ENCODE data around the gene ZNF358.

DNA sequence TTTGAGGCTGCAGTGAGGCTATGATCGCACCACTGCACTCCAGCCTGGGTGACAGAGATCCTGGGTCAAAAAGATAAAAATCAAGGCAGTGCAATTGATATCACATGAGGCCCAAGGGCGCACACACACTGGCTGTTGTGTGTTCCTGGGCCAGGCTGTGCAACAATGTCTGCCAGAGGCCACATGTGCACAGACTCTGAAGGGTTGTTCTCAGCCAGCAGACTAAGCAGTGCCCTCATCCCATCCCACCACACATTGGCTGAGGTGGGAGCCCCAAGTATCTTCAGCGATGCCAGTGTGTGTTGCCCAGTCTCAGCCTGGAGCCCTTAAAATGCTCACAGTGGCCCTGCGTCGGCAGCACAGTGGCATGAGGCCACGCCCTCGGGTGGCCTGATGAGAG is 39.7 kb upstream of the ZNF358 start:
- TF ChIP-seq, protein P1, sequence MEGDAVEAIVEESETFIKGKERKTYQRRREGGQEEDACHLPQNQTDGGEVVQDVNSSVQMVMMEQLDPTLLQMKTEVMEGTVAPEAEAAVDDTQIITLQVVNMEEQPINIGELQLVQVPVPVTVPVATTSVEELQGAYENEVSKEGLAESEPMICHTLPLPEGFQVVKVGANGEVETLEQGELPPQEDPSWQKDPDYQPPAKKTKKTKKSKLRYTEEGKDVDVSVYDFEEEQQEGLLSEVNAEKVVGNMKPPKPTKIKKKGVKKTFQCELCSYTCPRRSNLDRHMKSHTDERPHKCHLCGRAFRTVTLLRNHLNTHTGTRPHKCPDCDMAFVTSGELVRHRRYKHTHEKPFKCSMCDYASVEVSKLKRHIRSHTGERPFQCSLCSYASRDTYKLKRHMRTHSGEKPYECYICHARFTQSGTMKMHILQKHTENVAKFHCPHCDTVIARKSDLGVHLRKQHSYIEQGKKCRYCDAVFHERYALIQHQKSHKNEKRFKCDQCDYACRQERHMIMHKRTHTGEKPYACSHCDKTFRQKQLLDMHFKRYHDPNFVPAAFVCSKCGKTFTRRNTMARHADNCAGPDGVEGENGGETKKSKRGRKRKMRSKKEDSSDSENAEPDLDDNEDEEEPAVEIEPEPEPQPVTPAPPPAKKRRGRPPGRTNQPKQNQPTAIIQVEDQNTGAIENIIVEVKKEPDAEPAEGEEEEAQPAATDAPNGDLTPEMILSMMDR (IDR thresholded peaks at IDR 0.05; ENCODE audit: low read depth, low read length, poor library complexity, severe bottlenecking): no peak
- TF ChIP-seq EZH2phosphoT487 (IDR thresholded peaks at IDR 0.05; ENCODE audit: borderline replicate concordance, low read length): no peak

Data from DOHH2 (cell line).